Peyer's patch (tissue), 4 donors: ENCODE measurements around the gene ZNF98. TPM values are rescaled to one million over a fixed set of nuclear protein-coding genes. Genes with fewer than 3 reads are reported as not detected.

Experiments
- DNase-seq, 3 donors: peaks; one replicate each; pipeline ENCODE4 v3.0.0-alpha.2; 2017 to 2019
- H3K27ac ChIP-seq, 4 donors: fragments of 200-600 bp; sonication (generic); one replicate each; pipeline ENCODE4 v1.5.1; 2016 to 2019
- H3K27me3 ChIP-seq, 2 donors: fragments of 200-600 bp; sonication (generic); one replicate each; pipeline ENCODE4 v1.5.1; 2019
- H3K36me3 ChIP-seq, 3 donors: fragments of 200-600 bp; sonication (generic); one replicate each; pipeline ENCODE4 v1.5.1; 2016 to 2019
- H3K4me1 ChIP-seq, 4 donors: fragments of 200-600 bp; sonication (generic); one replicate each; pipeline ENCODE4 v1.5.1; 2016 to 2019
- H3K4me3 ChIP-seq, 4 donors: fragments of 200-600 bp; sonication (generic); 1 replicate in 3 of 4; 2 replicates in 1 of 4; pipeline ENCODE4 v1.5.1; 2016 to 2019; ENCODE audit warnings: mild to moderate bottlenecking in 1 of 4
- H3K9me3 ChIP-seq, 4 donors: fragments of 200-600 bp; sonication (generic); one replicate each; pipeline ENCODE4 v1.5.1; 2016 to 2019; ENCODE audit warnings: mild to moderate bottlenecking in 1 of 4
- POLR2A ChIP-seq, 2 donors: fragments of 450-650 bp; IDR thresholded peaks; one replicate each; pipeline ENCODE4 v1.5.1; 2017; ENCODE audit warnings: antibody characterized with exemption in 2 of 2, mild to moderate bottlenecking in 2 of 2, moderate library complexity in 2 of 2
- total RNA-seq, 4 donors: library from RNA; depleted of rRNA; stranded (reverse); fragments of >200 nt; gene quantifications; one replicate each; pipeline ENCODE4 v1.1.0, GENCODE V29; 2016
- TF ChIP-seq, protein P1 (sequence below), 6 experiments: fragments of 450-650 bp in 4 of 6; fragments of 200-600 bp in 2 of 6; sonication (generic) in 1 of 6; IDR thresholded peaks; one replicate each; pipeline ENCODE4 v1.5.1; 2017 to 2019; ENCODE audit warnings: antibody characterized with exemption in 6 of 6, mild to moderate bottlenecking in 3 of 6, moderate library complexity in 1 of 6

Gene ZNF98
- not detected for total RNA-seq

DNA sequence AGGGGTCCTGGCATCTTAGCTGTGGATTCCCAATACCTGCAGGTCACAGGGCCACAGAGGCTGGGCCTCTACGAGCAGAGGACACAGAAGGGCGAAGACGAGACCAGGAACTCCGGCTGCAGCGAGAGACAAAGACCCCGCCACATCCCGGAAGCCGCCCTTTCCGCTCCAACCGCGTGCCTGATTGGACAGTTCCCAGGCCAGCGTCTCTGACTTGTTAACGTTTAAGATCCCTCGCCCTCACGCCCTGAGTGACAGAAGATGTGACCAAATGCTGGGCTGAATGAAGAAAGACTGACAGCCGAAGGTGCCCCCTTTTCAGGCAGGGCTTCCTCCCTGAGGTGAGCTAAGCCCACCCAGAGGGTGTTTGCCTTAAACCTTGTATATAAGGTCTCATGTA, at the start of gene ZNF98:
ZNF98 (minus strand) TSS at position 136 of the 400 bp plus-strand sequence; CDS start at position 14, 122 bp downstream.
- Histone ChIP-seq H3K9me3 (peaks cover 0 to 22% (median 0%) of the 10 kb centered on the region in 4 donors), H3K27ac (no peak within 1 kb of the TSS), H3K27me3 (no peaks in the 10 kb centered on the region), H3K36me3 (no peaks in the 10 kb centered on the region), H3K4me1 (no peaks in the 10 kb centered on the region), H3K4me3 (no peak within 1 kb of the TSS)
- TF ChIP-seq, protein P1, sequence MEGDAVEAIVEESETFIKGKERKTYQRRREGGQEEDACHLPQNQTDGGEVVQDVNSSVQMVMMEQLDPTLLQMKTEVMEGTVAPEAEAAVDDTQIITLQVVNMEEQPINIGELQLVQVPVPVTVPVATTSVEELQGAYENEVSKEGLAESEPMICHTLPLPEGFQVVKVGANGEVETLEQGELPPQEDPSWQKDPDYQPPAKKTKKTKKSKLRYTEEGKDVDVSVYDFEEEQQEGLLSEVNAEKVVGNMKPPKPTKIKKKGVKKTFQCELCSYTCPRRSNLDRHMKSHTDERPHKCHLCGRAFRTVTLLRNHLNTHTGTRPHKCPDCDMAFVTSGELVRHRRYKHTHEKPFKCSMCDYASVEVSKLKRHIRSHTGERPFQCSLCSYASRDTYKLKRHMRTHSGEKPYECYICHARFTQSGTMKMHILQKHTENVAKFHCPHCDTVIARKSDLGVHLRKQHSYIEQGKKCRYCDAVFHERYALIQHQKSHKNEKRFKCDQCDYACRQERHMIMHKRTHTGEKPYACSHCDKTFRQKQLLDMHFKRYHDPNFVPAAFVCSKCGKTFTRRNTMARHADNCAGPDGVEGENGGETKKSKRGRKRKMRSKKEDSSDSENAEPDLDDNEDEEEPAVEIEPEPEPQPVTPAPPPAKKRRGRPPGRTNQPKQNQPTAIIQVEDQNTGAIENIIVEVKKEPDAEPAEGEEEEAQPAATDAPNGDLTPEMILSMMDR (IDR thresholded peaks at IDR 0.05) = no peak
- no peak for TF ChIP-seq POLR2A (IDR thresholded peaks at IDR 0.05)
- DNase-seq = no peak

DNA sequence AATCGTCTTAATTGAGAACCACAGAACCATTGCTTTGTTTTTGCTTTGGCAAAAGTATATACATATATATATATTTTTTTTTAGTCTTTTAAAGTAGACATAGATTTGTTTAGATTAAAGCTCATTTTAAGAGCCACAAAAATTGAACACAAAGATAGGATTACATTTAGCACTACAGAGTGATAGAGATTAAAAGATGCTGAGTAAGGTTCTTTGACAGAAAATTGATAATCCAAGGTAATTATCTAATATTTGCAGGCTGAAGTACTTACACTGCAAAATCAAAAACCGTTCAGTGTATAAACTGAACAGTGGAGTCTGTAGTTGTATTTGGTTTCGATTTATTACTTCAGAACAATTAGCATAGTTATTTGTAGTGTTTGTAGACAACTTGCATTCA, 24.5 kb upstream of the ZNF98 start:
- Histone ChIP-seq H3K36me3 (no peaks in the 10 kb centered on the region), H3K9me3 (peaks cover 0 to 20% (median 4%) of the 10 kb centered on the region in 4 donors), H3K27me3 (no peaks in the 10 kb centered on the region), H3K4me1 (no peaks in the 10 kb centered on the region), H3K27ac (no peak overlapping the region), H3K4me3 (no peak overlapping the region)
- TF ChIP-seq POLR2A (IDR thresholded peaks at IDR 0.05) = no peak
- TF ChIP-seq, protein P1 (IDR thresholded peaks at IDR 0.05) = no peak
- DNase-seq = no peak

DNA sequence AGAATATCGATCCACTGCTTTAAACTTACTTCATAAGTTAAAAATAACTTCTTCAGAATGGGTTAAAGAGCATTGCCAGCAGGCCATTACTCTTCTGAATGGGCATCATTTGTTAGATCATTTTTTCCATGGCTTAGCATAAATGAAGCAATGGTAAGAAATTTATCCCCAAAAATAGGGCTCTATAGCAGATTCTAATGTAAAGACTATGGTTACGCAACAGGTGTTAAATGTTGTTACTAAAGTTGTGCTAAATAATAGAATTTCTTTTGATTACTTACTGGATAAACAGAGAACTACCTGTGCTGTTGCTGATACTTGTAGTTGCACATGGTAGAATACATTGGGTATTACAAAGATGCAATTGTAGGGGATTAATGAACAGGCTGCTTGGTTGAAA, 15.9 kb upstream of the ZNF98 start:
- Histone ChIP-seq H3K4me3 (no peak overlapping the region), H3K27ac (no peak overlapping the region), H3K4me1 (no peaks in the 10 kb centered on the region), H3K36me3 (no peaks in the 10 kb centered on the region), H3K9me3 (peaks cover 0 to 9% (median 0%) of the 10 kb centered on the region in 4 donors), H3K27me3 (no peaks in the 10 kb centered on the region)
- DNase-seq = no peak
- TF ChIP-seq POLR2A (IDR thresholded peaks at IDR 0.05) = no peak
- TF ChIP-seq, protein P1 (IDR thresholded peaks at IDR 0.05) = no peak

DNA sequence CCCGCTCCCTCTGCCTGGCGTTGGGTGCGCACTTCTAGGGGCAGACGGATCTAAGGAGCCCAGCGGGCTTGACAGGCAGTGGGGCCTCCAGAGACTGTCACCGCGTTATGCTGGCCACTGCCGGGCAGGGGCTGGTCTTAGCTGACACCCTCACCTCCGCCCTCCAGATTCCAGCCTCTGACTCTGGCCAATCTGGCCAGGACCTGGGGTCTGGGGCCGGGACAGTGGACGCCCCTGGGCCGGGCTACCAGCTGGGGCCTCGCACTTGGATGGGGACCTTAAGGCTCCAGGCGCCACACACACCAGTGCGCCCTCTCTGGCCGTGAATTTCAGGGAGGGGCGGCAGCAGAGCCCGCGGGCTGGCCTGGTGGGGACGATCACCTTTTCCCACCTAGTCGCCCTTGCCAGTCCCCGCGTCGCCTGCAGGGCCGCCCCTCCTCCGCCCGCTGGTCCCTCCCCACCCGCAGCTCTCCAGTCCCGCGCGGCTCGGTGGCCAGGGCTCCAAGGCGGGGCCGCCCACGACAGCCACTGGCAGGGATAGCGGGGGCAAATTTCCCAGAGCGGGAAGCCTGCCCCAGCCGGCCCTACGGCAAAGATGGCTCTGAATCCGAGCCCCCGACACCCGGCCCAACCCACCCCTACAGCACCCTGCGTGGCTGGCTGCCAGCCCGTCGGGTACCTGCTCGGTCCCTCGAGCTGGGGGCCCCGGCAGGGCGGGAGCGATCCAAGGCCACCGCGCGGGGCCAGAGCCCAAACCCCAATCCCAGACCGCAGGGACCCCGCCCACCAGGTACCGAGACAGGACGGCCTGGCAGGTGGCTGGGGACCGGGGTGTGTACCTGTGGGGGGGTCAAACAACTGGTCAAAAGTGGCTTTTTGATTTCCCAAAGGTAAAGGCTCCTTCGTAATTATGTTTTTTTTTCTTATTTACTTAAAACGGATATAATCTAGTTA, 6.1 kb upstream of the ZNF98 start:
- H3K36me3 ChIP-seq = no peaks in the 10 kb centered on the region
- H3K4me3 ChIP-seq = no peak overlapping the region
- H3K27me3 ChIP-seq = no peaks in the 10 kb centered on the region
- no peak for TF ChIP-seq POLR2A (IDR thresholded peaks at IDR 0.05)
- TF ChIP-seq, protein P1 (IDR thresholded peaks at IDR 0.05) = no peak
- H3K9me3 ChIP-seq = peaks cover 0 to 21% (median 7%) of the 10 kb centered on the region in 4 donors
- no peak for DNase-seq
- no peak overlapping the region for H3K27ac ChIP-seq
- H3K4me1 ChIP-seq = no peaks in the 10 kb centered on the region

DNA sequence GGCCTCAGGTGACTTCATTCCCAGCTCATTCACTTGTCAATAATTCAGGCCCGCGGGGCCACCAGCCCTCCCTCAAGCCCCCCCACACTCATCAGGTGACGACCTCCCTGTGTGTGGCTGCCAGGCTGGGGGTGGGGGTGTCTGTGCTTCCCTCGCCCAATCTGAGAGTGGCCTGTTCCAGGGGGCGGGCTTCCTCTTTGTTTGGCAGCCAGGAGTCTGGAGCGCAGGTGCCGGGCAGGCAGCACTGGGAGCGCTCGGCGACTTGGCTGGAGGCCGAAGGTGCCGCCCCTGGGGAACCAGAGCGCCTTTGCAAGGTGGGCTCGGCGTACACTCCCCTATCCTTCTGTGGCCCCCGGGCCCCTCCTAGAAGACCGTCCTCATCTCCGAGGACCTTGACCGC, 5.4 kb upstream of the ZNF98 start:
- Histone ChIP-seq H3K27me3 (no peaks in the 10 kb centered on the region), H3K4me1 (no peaks in the 10 kb centered on the region), H3K27ac (no peak overlapping the region), H3K9me3 (peaks cover 0 to 27% (median 7%) of the 10 kb centered on the region in 4 donors), H3K4me3 (no peak overlapping the region), H3K36me3 (no peaks in the 10 kb centered on the region)
- no peak for DNase-seq
- TF ChIP-seq POLR2A (IDR thresholded peaks at IDR 0.05) = no peak
- TF ChIP-seq, protein P1 (IDR thresholded peaks at IDR 0.05) = no peak
